ENCODE data around the gene HDLBP. TPM values are rescaled to one million over a fixed set of nuclear protein-coding genes. Genes with fewer than 3 reads are reported as not detected.

The HDLBP gene
- total and polyA plus RNA-seq, 10 of the 15 experiments (the other 5 are each of a cell fraction or from before 2014, with no cell fraction given): 19.5 to 383 (median 249) TPM

- TF ChIP-seq NR2C2 (IDR thresholded peaks at IDR 0.05; ENCODE audit: borderline replicate concordance, control insufficient read depth, insufficient read length, low read depth) (no peak), ZSCAN29 (IDR thresholded peaks at IDR 0.05) (no peak), POLR2A (IDR thresholded peaks at IDR 0.05; ENCODE audit: low read depth, low read length) (peak; percentile 59), ZNF274 (IDR thresholded peaks at IDR 0.05; ENCODE audit: insufficient read depth, insufficient read length) (no peak), ETV6 (conservative IDR thresholded peaks at IDR 0.05 in 1 of 2, IDR thresholded peaks at IDR 0.05 in 1 of 2; ENCODE audit: borderline replicate concordance in 1 of 2, low read depth in 1 of 2) (no peak)
- Histone ChIP-seq H3K4me2 (ENCODE audit: control insufficient read depth, insufficient read depth) (no peak overlapping the region), H2AFZ (ENCODE audit: control insufficient read depth, low read depth, low read length) (no peak overlapping the region), H4K20me1 (ENCODE audit: control insufficient read depth, insufficient read depth) (no peaks in the 10 kb centered on the region), H3K27ac (ENCODE audit: control insufficient read depth, insufficient read depth) (no peak overlapping the region), H3K4me1 (ENCODE audit: control insufficient read depth, insufficient read depth, low read length) (no peaks in the 10 kb centered on the region), H3K79me2 (ENCODE audit: control insufficient read depth, insufficient read depth, low read length) (no peaks in the 10 kb centered on the region), H3K36me3 (ENCODE audit: control insufficient read depth in 2 of 2, insufficient read depth in 2 of 2, low read length in 1 of 2) (peaks cover 17 to 28% of the 10 kb centered on the region in 2 experiments), H3K9ac (ENCODE audit: control insufficient read depth, insufficient read depth, low read length) (no peak overlapping the region), H3K27me3 (replicated peaks in 1 of 2; ENCODE audit: control insufficient read depth in 2 of 2, insufficient read depth in 2 of 2, low read length in 1 of 2) (no peaks in the 10 kb centered on the region), H3K4me3 (no peak overlapping the region), H3K9me3 (replicated peaks; ENCODE audit: control insufficient read depth, insufficient read depth, low read length) (no peaks in the 10 kb centered on the region)
- ChIA-PET CTCF (no interaction called here), SMC1A (ENCODE audit: uncharacterized antibody, unreplicated experiment) (no interaction called here), POLR2A (no interaction called here), RAD21 (ENCODE audit: unreplicated experiment) (no interaction called here)
- no peak for FAIRE-seq
- 95% methylated on average over 16 of the region's 16 CpGs for WGBS (ENCODE audit: insufficient coverage, insufficient replicate concordance, low lambda C conversion rate, missing lambda C conversion rate)
- in situ Hi-C loops (cut with MboI): no loop called here
- BruUV-seq (replicated peaks): no TSS peak
- no peak for DNase-seq (ENCODE audit: low read depth, low spot score)
- intact Hi-C loops (cut with micrococcal nuclease; ENCODE audit: unreplicated experiment): no loop called here
- ATAC-seq: no peak
Observed at GRCh38 chr2:241225983-241226382, 89.5 kb downstream of the HDLBP start.

- 95% methylated on average over 16 of the region's 16 CpGs for WGBS (ENCODE audit: insufficient coverage, insufficient replicate concordance, low lambda C conversion rate, missing lambda C conversion rate)
- POLR2A ChIA-PET: no interaction called here
- FAIRE-seq: no peak
Observed at GRCh38 chr2:241225545-241225944, 89.9 kb downstream of the HDLBP start.

More at GRCh38 chr2:241225545-241225944, 89.9 kb downstream of the HDLBP start:
- no peak for DNase-seq (ENCODE audit: low read depth, low spot score)
- Histone ChIP-seq H3K79me2 (ENCODE audit: control insufficient read depth, insufficient read depth, low read length) (no peaks in the 10 kb centered on the region), H3K9me3 (replicated peaks; ENCODE audit: control insufficient read depth, insufficient read depth, low read length) (no peaks in the 10 kb centered on the region), H4K20me1 (ENCODE audit: control insufficient read depth, insufficient read depth) (no peaks in the 10 kb centered on the region), H3K27ac (ENCODE audit: control insufficient read depth, insufficient read depth) (no peak overlapping the region), H3K4me2 (ENCODE audit: control insufficient read depth, insufficient read depth) (no peak overlapping the region), H2AFZ (ENCODE audit: control insufficient read depth, low read depth, low read length) (no peak overlapping the region), H3K4me1 (ENCODE audit: control insufficient read depth, insufficient read depth, low read length) (no peaks in the 10 kb centered on the region), H3K4me3 (no peak overlapping the region), H3K9ac (ENCODE audit: control insufficient read depth, insufficient read depth, low read length) (no peak overlapping the region), H3K36me3 (ENCODE audit: control insufficient read depth in 2 of 2, insufficient read depth in 2 of 2, low read length in 1 of 2) (peaks cover 15 to 26% of the 10 kb centered on the region in 2 experiments), H3K27me3 (replicated peaks in 1 of 2; ENCODE audit: control insufficient read depth in 2 of 2, insufficient read depth in 2 of 2, low read length in 1 of 2) (no peaks in the 10 kb centered on the region)
- ChIA-PET SMC1A (ENCODE audit: uncharacterized antibody, unreplicated experiment) (no interaction called here), RAD21 (ENCODE audit: unreplicated experiment) (no interaction called here), CTCF (no interaction called here)
- in situ Hi-C loops (cut with MboI): no loop called here
- no peak for ATAC-seq
- intact Hi-C loops (cut with micrococcal nuclease; ENCODE audit: unreplicated experiment): no loop called here
- BruUV-seq (replicated peaks): no TSS peak
- TF ChIP-seq RB1 (IDR thresholded peaks at IDR 0.05; ENCODE audit: borderline replicate concordance): no peak
- TF ChIP-seq ESRRA (IDR thresholded peaks at IDR 0.05; ENCODE audit: low read length): no peak
- TF ChIP-seq RAD51 (IDR thresholded peaks at IDR 0.05): no peak
- TF ChIP-seq KAT2A (conservative IDR thresholded peaks at IDR 0.05; ENCODE audit: control insufficient read depth, low read depth, low read length): no peak
- TF ChIP-seq TAF1 (IDR thresholded peaks at IDR 0.05; ENCODE audit: borderline replicate concordance, low read depth, low read length): no peak
- no peak for TF ChIP-seq CHD1 (IDR thresholded peaks at IDR 0.05; ENCODE audit: low read depth, low read length)
- no peak for TF ChIP-seq LARP7 (IDR thresholded peaks at IDR 0.05)
- TF ChIP-seq EZH2 (IDR thresholded peaks at IDR 0.05; ENCODE audit: borderline replicate concordance, control insufficient read depth, low read depth, low read length): no peak
- TF ChIP-seq YY1 (IDR thresholded peaks at IDR 0.05; ENCODE audit: low read depth, low read length): no peak
- TF ChIP-seq JUND (IDR thresholded peaks at IDR 0.05; ENCODE audit: low read depth, low read length): no peak

Measured in GM12878 (cell line).